ENCODE measurements around the gene YKT6.

Gene YKT6

GRCh38 chr7:44220358-44221112 lies 19.8 kb downstream of the YKT6 start:
- ChIA-PET CTCF (interaction anchor here (0.6 kb wide), 1 partner anchor 85 kb away, joined by 3 read pairs; no protein-coding TSS in a partner anchor), POLR2A (ENCODE audit: low non-redundant PET) (no interaction called here)
- TF ChIP-seq CTCF (conservative IDR thresholded peaks at IDR 0.05; ENCODE audit: low read depth) = no peak
- peak overlapping the region; percentile 8; the same call in 1 of the 2 replicates for H3K27ac ChIP-seq
- DNase-seq (ENCODE audit: low spot score) = no peak

GRCh38 chr7:44221231-44221791 lies 20.5 kb downstream of the YKT6 start:
- ChIA-PET POLR2A (ENCODE audit: low non-redundant PET) (no interaction called here), CTCF (interaction anchor here (0.6 kb wide), 1 partner anchor 86 kb away, joined by 3 read pairs; no protein-coding TSS in a partner anchor)
- H3K27ac ChIP-seq = peak overlapping the region; percentile 8; the same call in 1 of the 2 replicates
- DNase-seq (ENCODE audit: low spot score) = no peak
- no peak for TF ChIP-seq CTCF (conservative IDR thresholded peaks at IDR 0.05; ENCODE audit: low read depth)

GRCh38 chr7:44222074-44222473 lies 21.3 kb downstream of the YKT6 start:
- no peak for DNase-seq (ENCODE audit: low spot score)
- no peak for TF ChIP-seq CTCF (conservative IDR thresholded peaks at IDR 0.05; ENCODE audit: low read depth)
- ChIA-PET CTCF (no interaction called here), POLR2A (ENCODE audit: low non-redundant PET) (no interaction called here)
- peak overlapping the region; percentile 75; the same call in 1 of the 2 replicates for H3K27ac ChIP-seq

- no peak for DNase-seq (ENCODE audit: low spot score)
- ChIA-PET POLR2A (ENCODE audit: low non-redundant PET) (no interaction called here), CTCF (no interaction called here)
- no peak for TF ChIP-seq CTCF (conservative IDR thresholded peaks at IDR 0.05; ENCODE audit: low read depth)
- peak overlapping the region; percentile 75 for H3K27ac ChIP-seq
Measured at GRCh38 chr7:44222776-44223261, 22.0 kb downstream of the YKT6 start.

GRCh38 chr7:44223362-44224079 lies 22.7 kb downstream of the YKT6 start:
- no peak for DNase-seq (ENCODE audit: low spot score)
- ChIA-PET CTCF (interaction anchor here (0.6 to 1.7 kb wide), 3 partner anchors 17 to 639 kb away, joined by 3 to 4 read pairs (median 3); no protein-coding TSS in a partner anchor), POLR2A (ENCODE audit: low non-redundant PET) (no interaction called here)
- TF ChIP-seq CTCF (conservative IDR thresholded peaks at IDR 0.05; ENCODE audit: low read depth) = no peak
- peak overlapping the region; percentile 75 for H3K27ac ChIP-seq
